Stimulated activated naive CD8-positive, alpha-beta T cell treated with anti-CD3 and anti-CD28 coated beads, Interleukin-15, Interleukin-2, amounts not matched to agents 100 ng/mL and 50 ng/mL, for 24 hours (primary cell): ENCODE data around the gene ZNF277.

Source experiments
- H3K27ac Mint-ChIP-seq: one replicate; pipeline ENCODE4 v1.8.0; 2021; ENCODE audit warnings: mild to moderate bottlenecking, mixed read lengths
- H3K27me3 Mint-ChIP-seq: one replicate; pipeline ENCODE4 v1.8.0; 2021; ENCODE audit warnings: mixed read lengths
- H3K36me3 Mint-ChIP-seq: one replicate; pipeline ENCODE4 v1.8.0; 2021; ENCODE audit warnings: low read depth, mixed read lengths
- H3K4me1 Mint-ChIP-seq: one replicate; pipeline ENCODE4 v1.8.0; 2021; ENCODE audit warnings: low read depth, mixed read lengths
- H3K4me3 Mint-ChIP-seq: one replicate; pipeline ENCODE4 v1.8.0; 2021; ENCODE audit warnings: mild to moderate bottlenecking, mixed read lengths
- H3K9me3 Mint-ChIP-seq: one replicate; pipeline ENCODE4 v1.8.0; 2021; ENCODE audit warnings: mixed read lengths

ZNF277 gene

GRCh38 chr7:112206238-112206990 lies at the start of gene ZNF277, which contains the start of gene DOCK4:
ZNF277 (plus strand) TSS chr7:112206695; CDS start chr7:112206717, 22 bp downstream.
DOCK4 (minus strand) TSS chr7:112206399; CDS start chr7:112206138, 261 bp downstream.
- Mint-ChIP-seq H3K27me3 (peaks cover 30% of the 10 kb centered on the region), H3K4me1 (peaks cover 27% of the 10 kb centered on the region), H3K9me3 (no peaks in the 10 kb centered on the region), H3K27ac (peak within 1 kb of the TSS; percentile 81), H3K4me3 (peak within 1 kb of the TSS; percentile 96), H3K36me3 (no peaks in the 10 kb centered on the region)

- H3K9me3 Mint-ChIP-seq: no peaks in the 10 kb centered on the region
Measured at GRCh38 chr7:112157072-112157471, 49.4 kb upstream of the ZNF277 start.

GRCh38 chr7:112159351-112159750 lies 47.1 kb upstream of the ZNF277 start:
- H3K9me3 Mint-ChIP-seq: no peaks in the 10 kb centered on the region
- peaks cover 11% of the 10 kb centered on the region for H3K27me3 Mint-ChIP-seq
- no peaks in the 10 kb centered on the region for H3K36me3 Mint-ChIP-seq
- H3K27ac Mint-ChIP-seq: no peak overlapping the region
- no peak overlapping the region for H3K4me3 Mint-ChIP-seq
- no peaks in the 10 kb centered on the region for H3K4me1 Mint-ChIP-seq

More at GRCh38 chr7:112157072-112157471, 49.4 kb upstream of the ZNF277 start:
- H3K27me3 Mint-ChIP-seq: peaks cover 9% of the 10 kb centered on the region
- no peak overlapping the region for H3K27ac Mint-ChIP-seq
- no peaks in the 10 kb centered on the region for H3K4me1 Mint-ChIP-seq
- no peaks in the 10 kb centered on the region for H3K36me3 Mint-ChIP-seq
- no peak overlapping the region for H3K4me3 Mint-ChIP-seq

GRCh38 chr7:112160130-112160770 lies 46.2 kb upstream of the ZNF277 start:
- Mint-ChIP-seq H3K4me1 (no peaks in the 10 kb centered on the region), H3K36me3 (no peaks in the 10 kb centered on the region), H3K27ac (no peak overlapping the region), H3K4me3 (no peak overlapping the region), H3K9me3 (no peaks in the 10 kb centered on the region), H3K27me3 (peaks cover 7% of the 10 kb centered on the region)

- H3K4me3 Mint-ChIP-seq: no peak overlapping the region
- no peaks in the 10 kb centered on the region for H3K4me1 Mint-ChIP-seq
- H3K27me3 Mint-ChIP-seq: peaks cover 7% of the 10 kb centered on the region
- no peaks in the 10 kb centered on the region for H3K36me3 Mint-ChIP-seq
- H3K27ac Mint-ChIP-seq: no peak overlapping the region
- no peaks in the 10 kb centered on the region for H3K9me3 Mint-ChIP-seq
Measured at GRCh38 chr7:112160771-112161150, 45.7 kb upstream of the ZNF277 start.

- Mint-ChIP-seq H3K27me3 (peaks cover 7% of the 10 kb centered on the region), H3K4me3 (no peak overlapping the region), H3K27ac (no peak overlapping the region), H3K36me3 (no peaks in the 10 kb centered on the region), H3K9me3 (no peaks in the 10 kb centered on the region), H3K4me1 (no peaks in the 10 kb centered on the region)
Measured at GRCh38 chr7:112161253-112162141, 45.0 kb upstream of the ZNF277 start.

GRCh38 chr7:112162142-112162766 lies 44.2 kb upstream of the ZNF277 start:
- H3K27me3 Mint-ChIP-seq: peaks cover 3% of the 10 kb centered on the region
- H3K4me3 Mint-ChIP-seq: no peak overlapping the region
- no peaks in the 10 kb centered on the region for H3K36me3 Mint-ChIP-seq
- no peaks in the 10 kb centered on the region for H3K9me3 Mint-ChIP-seq
- H3K4me1 Mint-ChIP-seq: no peaks in the 10 kb centered on the region
- H3K27ac Mint-ChIP-seq: no peak overlapping the region

GRCh38 chr7:112162784-112163506 lies 43.5 kb upstream of the ZNF277 start:
- H3K27ac Mint-ChIP-seq: no peak overlapping the region
- H3K4me1 Mint-ChIP-seq: no peaks in the 10 kb centered on the region
- H3K27me3 Mint-ChIP-seq: peaks cover 3% of the 10 kb centered on the region
- no peaks in the 10 kb centered on the region for H3K36me3 Mint-ChIP-seq
- no peaks in the 10 kb centered on the region for H3K9me3 Mint-ChIP-seq
- H3K4me3 Mint-ChIP-seq: no peak overlapping the region

- H3K4me1 Mint-ChIP-seq: no peaks in the 10 kb centered on the region
- H3K27ac Mint-ChIP-seq: no peak overlapping the region
- no peaks in the 10 kb centered on the region for H3K9me3 Mint-ChIP-seq
- H3K4me3 Mint-ChIP-seq: no peak overlapping the region
- no peaks in the 10 kb centered on the region for H3K36me3 Mint-ChIP-seq
- H3K27me3 Mint-ChIP-seq: peaks cover 19% of the 10 kb centered on the region
Measured at GRCh38 chr7:112167147-112167546, 39.3 kb upstream of the ZNF277 start.

- Mint-ChIP-seq H3K9me3 (no peaks in the 10 kb centered on the region), H3K36me3 (no peaks in the 10 kb centered on the region), H3K27ac (no peak overlapping the region), H3K4me1 (no peaks in the 10 kb centered on the region), H3K4me3 (no peak overlapping the region), H3K27me3 (peaks cover 16% of the 10 kb centered on the region)
Measured at GRCh38 chr7:112168915-112169314, 37.6 kb upstream of the ZNF277 start.

GRCh38 chr7:112171673-112172072 lies 34.8 kb upstream of the ZNF277 start:
- Mint-ChIP-seq H3K9me3 (no peaks in the 10 kb centered on the region), H3K27me3 (peaks cover 31% of the 10 kb centered on the region), H3K27ac (no peak overlapping the region), H3K36me3 (no peaks in the 10 kb centered on the region), H3K4me1 (no peaks in the 10 kb centered on the region), H3K4me3 (no peak overlapping the region)

- H3K27ac Mint-ChIP-seq: no peak overlapping the region
- H3K4me1 Mint-ChIP-seq: no peaks in the 10 kb centered on the region
- peaks cover 38% of the 10 kb centered on the region for H3K27me3 Mint-ChIP-seq
- H3K36me3 Mint-ChIP-seq: no peaks in the 10 kb centered on the region
- H3K9me3 Mint-ChIP-seq: no peaks in the 10 kb centered on the region
- H3K4me3 Mint-ChIP-seq: no peak overlapping the region
Measured at GRCh38 chr7:112172870-112173567, 33.5 kb upstream of the ZNF277 start.

- no peak overlapping the region for H3K4me3 Mint-ChIP-seq
- H3K9me3 Mint-ChIP-seq: no peaks in the 10 kb centered on the region
- H3K27ac Mint-ChIP-seq: no peak overlapping the region
- peaks cover 36% of the 10 kb centered on the region for H3K27me3 Mint-ChIP-seq
- H3K4me1 Mint-ChIP-seq: no peaks in the 10 kb centered on the region
- H3K36me3 Mint-ChIP-seq: no peaks in the 10 kb centered on the region
Measured at GRCh38 chr7:112173568-112173905, 33.0 kb upstream of the ZNF277 start.

- peaks cover 35% of the 10 kb centered on the region for H3K27me3 Mint-ChIP-seq
- H3K4me3 Mint-ChIP-seq: no peak overlapping the region
- H3K36me3 Mint-ChIP-seq: no peaks in the 10 kb centered on the region
- no peaks in the 10 kb centered on the region for H3K4me1 Mint-ChIP-seq
- H3K27ac Mint-ChIP-seq: no peak overlapping the region
- no peaks in the 10 kb centered on the region for H3K9me3 Mint-ChIP-seq
Measured at GRCh38 chr7:112174192-112174591, 32.3 kb upstream of the ZNF277 start.
